Measurements from ENCODE around the gene TMEM100. TPM values are rescaled to one million over a fixed set of nuclear protein-coding genes. Genes with fewer than 3 reads are reported as not detected.

Gene TMEM100
- total and polyA plus RNA-seq, 2 donors from 2014 or later = 0.67 to 7.2 TPM

GRCh38 chr17:55769625-55770000 lies 46.9 kb upstream of the TMEM100 start:
- peaks cover 0 to 19% (median 11%) of the 10 kb centered on the region in 3 donors for H3K36me3 ChIP-seq (ENCODE audit: control insufficient read depth in 2 of 3, insufficient read depth in 3 of 3, low read length in 3 of 3)
- no peaks in the 10 kb centered on the region for H3K9me3 ChIP-seq (ENCODE audit: control insufficient read depth in 2 of 3, insufficient read depth in 1 of 3, low read length in 3 of 3)
- no peak overlapping the region for H3K27ac ChIP-seq (ENCODE audit: low read depth in 2 of 2, low read length in 2 of 2)
- TF ChIP-seq CTCF (IDR thresholded peaks at IDR 0.05; ENCODE audit: borderline replicate concordance, extremely low read depth, insufficient read depth) = no peak
- no peak overlapping the region for H3K9ac ChIP-seq (ENCODE audit: low read length in 3 of 3)
- intact Hi-C loops (cut with DNase I) = no loop called here
- DNase-seq (no peak), FAIRE-seq (no peak)
- H3K4me1 ChIP-seq (ENCODE audit: control insufficient read depth in 2 of 3, insufficient read depth in 2 of 3, low read depth in 1 of 3, low read length in 3 of 3) = peaks cover 1 to 13% (median 3%) of the 10 kb centered on the region in 3 donors
- H3K4me3 ChIP-seq (ENCODE audit: low read length in 3 of 3) = no peak overlapping the region
- no peaks in the 10 kb centered on the region for H3K27me3 ChIP-seq (ENCODE audit: control insufficient read depth, insufficient read depth, low read length)

GRCh38 chr17:55768936-55769624 lies 46.4 kb upstream of the TMEM100 start:
- intact Hi-C loops (cut with DNase I) = no loop called here
- H3K4me1 ChIP-seq (ENCODE audit: control insufficient read depth in 2 of 3, insufficient read depth in 2 of 3, low read depth in 1 of 3, low read length in 3 of 3) = peaks cover 3 to 12% (median 7%) of the 10 kb centered on the region in 3 donors
- peaks cover 0 to 19% (median 11%) of the 10 kb centered on the region in 3 donors for H3K36me3 ChIP-seq (ENCODE audit: control insufficient read depth in 2 of 3, insufficient read depth in 3 of 3, low read length in 3 of 3)
- TF ChIP-seq CTCF (IDR thresholded peaks at IDR 0.05; ENCODE audit: borderline replicate concordance, extremely low read depth, insufficient read depth) = no peak
- H3K27ac ChIP-seq (ENCODE audit: low read depth in 2 of 2, low read length in 2 of 2) = no peak overlapping the region
- no peaks in the 10 kb centered on the region for H3K27me3 ChIP-seq (ENCODE audit: control insufficient read depth, insufficient read depth, low read length)
- no peaks in the 10 kb centered on the region for H3K9me3 ChIP-seq (ENCODE audit: control insufficient read depth in 2 of 3, insufficient read depth in 1 of 3, low read length in 3 of 3)
- FAIRE-seq (no peak), DNase-seq (no peak)
- no peak overlapping the region for H3K9ac ChIP-seq (ENCODE audit: low read length in 3 of 3)
- H3K4me3 ChIP-seq (ENCODE audit: low read length in 3 of 3) = no peak overlapping the region

GRCh38 chr17:55765472-55765871 lies 42.8 kb upstream of the TMEM100 start:
- TF ChIP-seq CTCF (IDR thresholded peaks at IDR 0.05; ENCODE audit: borderline replicate concordance, extremely low read depth, insufficient read depth) = no peak
- no peak for FAIRE-seq

More at GRCh38 chr17:55765472-55765871, 42.8 kb upstream of the TMEM100 start:
- Histone ChIP-seq H3K27ac (ENCODE audit: low read depth in 2 of 2, low read length in 2 of 2) (no peak overlapping the region), H3K4me1 (ENCODE audit: control insufficient read depth in 2 of 3, insufficient read depth in 2 of 3, low read depth in 1 of 3, low read length in 3 of 3) (peaks cover 3 to 11% (median 9%) of the 10 kb centered on the region in 3 donors), H3K27me3 (ENCODE audit: control insufficient read depth, insufficient read depth, low read length) (no peaks in the 10 kb centered on the region), H3K9me3 (ENCODE audit: control insufficient read depth in 2 of 3, insufficient read depth in 1 of 3, low read length in 3 of 3) (no peaks in the 10 kb centered on the region), H3K36me3 (ENCODE audit: control insufficient read depth in 2 of 3, insufficient read depth in 3 of 3, low read length in 3 of 3) (peaks cover 0 to 10% (median 0%) of the 10 kb centered on the region in 3 donors), H3K9ac (ENCODE audit: low read length in 3 of 3) (no peak overlapping the region), H3K4me3 (ENCODE audit: low read length in 3 of 3) (no peak overlapping the region)
- DNase-seq = no peak
- intact Hi-C loops (cut with DNase I) = no loop called here

Data from kidney (tissue), 14 donors.